GM12878 (cell line): ENCODE measurements around the gene CDC37. TPM values are rescaled to one million over a fixed set of nuclear protein-coding genes. Genes with fewer than 3 reads are reported as not detected.
A peak's percentile ranks its signal among the peaks of the same experiment; 100 is the strongest.

Experiments used
- ATAC-seq: fragments of 200-7000 bp; cut with Tn5 transposase; 3 replicates; pipeline ENCODE4 v1.9.1; 2020; ENCODE audit warnings: mild to moderate bottlenecking, moderate library complexity
- BruUV-seq: library from RNA; stranded (reverse); fragments of 400-500 nt; replicated peaks from 2 replicates; lab custom pipeline; 2021; lab: Mats Ljungman, UMichigan
- CTCF ChIA-PET: fragments of 300-600 bp; sonication (Branson Sonifier 250); formaldehyde crosslinking; extraction: SDS; loops from one replicate; lab custom pipeline; 2021; ENCODE audit warnings: inconsistent platforms; lab: Yijun Ruan, JAX
- POLR2A ChIA-PET: fragments of 350-600 bp; formaldehyde crosslinking; extraction: SDS; loops from one replicate; lab custom pipeline; 2021; ENCODE audit warnings: inconsistent platforms; lab: Charles Lee
- RAD21 ChIA-PET: fragments of 300-600 bp; sonication (Branson Sonifier 250); formaldehyde crosslinking; loops from one replicate; lab custom pipeline; 2023; ENCODE audit warnings: antibody characterized with exemption; ENCODE audit not compliant: unreplicated experiment; lab: Charles Lee
- SMC1A ChIA-PET: fragments of 300-600 bp; sonication (Branson Sonifier 250); formaldehyde crosslinking; loops from one replicate; lab custom pipeline; 2023; ENCODE audit not compliant: unreplicated experiment, uncharacterized antibody; lab: Charles Lee
- DNase-seq: peaks from one replicate; pipeline ENCODE4 v3.0.0-alpha.2; 2011; ENCODE audit warnings: low read depth, low spot score
- FAIRE-seq: peaks from 3 replicates; lab custom pipeline; 2011; peaks lifted over from hg19 to GRCh38; lab: Jason Lieb, UNC
- H2AFZ ChIP-seq: 2 replicates; pipeline ENCODE4 v1.6.0; 2011; ENCODE audit warnings: low read depth, low read length, control low read depth; ENCODE audit not compliant: control insufficient read depth
- H3K27ac ChIP-seq: 2 replicates; pipeline ENCODE4 v1.5.1; 2011; ENCODE audit warnings: control low read depth; ENCODE audit not compliant: control insufficient read depth, insufficient read depth
- H3K27me3 ChIP-seq, 2 experiments: replicated peaks in 1 of 2; 2 replicates each; pipeline versions ENCODE4 v1.6.0 to v1.6.1; 2011; ENCODE audit warnings: low read length in 1 of 2; ENCODE audit not compliant: control insufficient read depth in 2 of 2, insufficient read depth in 2 of 2
- H3K36me3 ChIP-seq, 2 experiments: 2 replicates each; pipeline ENCODE4 v1.5.1; 2011; ENCODE audit warnings: low read length in 1 of 2; ENCODE audit not compliant: control insufficient read depth in 2 of 2, insufficient read depth in 2 of 2
- H3K4me1 ChIP-seq: 2 replicates; pipeline ENCODE4 v1.6.1; 2011; ENCODE audit warnings: mild to moderate bottlenecking, low read length, moderate library complexity, mixed read lengths; ENCODE audit not compliant: control insufficient read depth, insufficient read depth
- H3K4me2 ChIP-seq: 2 replicates; pipeline ENCODE4 v1.6.0; 2011; ENCODE audit warnings: control low read depth; ENCODE audit not compliant: control insufficient read depth, insufficient read depth
- H3K4me3 ChIP-seq: fragments of 200-600 bp; sonication (generic); 2 replicates; pipeline ENCODE4 v1.5.1; 2016
- H3K79me2 ChIP-seq: 2 replicates; pipeline ENCODE4 v1.6.0; 2011; ENCODE audit warnings: low read length; ENCODE audit not compliant: control insufficient read depth, insufficient read depth
- H3K9ac ChIP-seq: 2 replicates; pipeline ENCODE4 v1.8.0; 2011; ENCODE audit warnings: low read length, control low read depth, mixed read lengths; ENCODE audit not compliant: control insufficient read depth, insufficient read depth
- H3K9me3 ChIP-seq: replicated peaks from 3 replicates; pipeline ENCODE4 v1.5.1; 2011; ENCODE audit warnings: mild to moderate bottlenecking, low read length; ENCODE audit not compliant: control insufficient read depth, insufficient read depth
- H4K20me1 ChIP-seq: 2 replicates; pipeline ENCODE4 v1.6.0; 2011; ENCODE audit not compliant: control insufficient read depth, insufficient read depth
- BCL3 ChIP-seq: IDR thresholded peaks from 2 replicates; pipeline ENCODE4 v1.6.1; 2011; ENCODE audit warnings: borderline replicate concordance, low read depth, mild to moderate bottlenecking, moderate library complexity, low read length; ENCODE audit not compliant: insufficient read depth, poor library complexity, severe bottlenecking
- ETV6 ChIP-seq, 2 experiments: fragments of 450-650 bp in 1 of 2; IDR thresholded peaks in 1 of 2; conservative IDR thresholded peaks in 1 of 2; 2 replicates each; pipeline ENCODE4 v1.6.1; 2014; ENCODE audit warnings: antibody characterized with exemption in 1 of 2, borderline replicate concordance in 1 of 2, low read depth in 1 of 2, mild to moderate bottlenecking in 1 of 2, moderate library complexity in 1 of 2
- FOXM1 ChIP-seq: IDR thresholded peaks from 2 replicates; pipeline ENCODE4 v1.6.1; 2012; ENCODE audit warnings: low read depth, mild to moderate bottlenecking, inconsistent platforms, low read length, moderate library complexity
- TAF1 ChIP-seq: IDR thresholded peaks from 2 replicates; pipeline ENCODE4 v1.6.1; 2011; ENCODE audit warnings: mild to moderate bottlenecking, low read depth, low read length, borderline replicate concordance
- TARDBP ChIP-seq: IDR thresholded peaks from 2 replicates; pipeline ENCODE4 v1.6.1; 2016; ENCODE audit warnings: borderline replicate concordance
- WGBS: methylation state at CpG from one replicate; pipeline ENCODE4 v1.1.6; 2016; ENCODE audit warnings: low lambda C conversion rate; ENCODE audit not compliant: insufficient replicate concordance, insufficient coverage; ENCODE audit errors: missing lambda C conversion rate; 5-methylcytosine and 5-hydroxymethylcytosine counted together
- in situ Hi-C: fragments of 300-500 bp; cut with MboI; formaldehyde crosslinking; loops from 9 replicates; pipeline ENCODE4 v1.14.3; 2018; ENCODE audit warnings: mixed read lengths
- intact Hi-C: fragments of 100-400 bp; cut with micrococcal nuclease; formaldehyde crosslinking; loops from one replicate; pipeline ENCODE4 v1.14.2; 2022; ENCODE audit not compliant: unreplicated experiment
- polyA plus RNA-seq, 11 experiments: library from polyadenylated mRNA; depleted of rRNA in 4 of 11; unstranded in 6 of 11; stranded (reverse) in 5 of 11; fragments of >200 nt; fragmentation: Nextera tagmentation in 4 of 11; fragmentation: Illumina TruSeq in 1 of 11; extraction: Ambion mirVana in 4 of 11; extraction: Trizol in 1 of 11; gene quantifications; 1 replicate in 1 of 11; 2 replicates in 10 of 11; pipeline versions ENCODE4 v1.2.1 to v1.2.3, GENCODE V29; 2011 to 2016; ENCODE audit warnings: inconsistent platforms in 2 of 11, missing spikeins in 2 of 11, low read depth in 1 of 11
- total RNA-seq, 4 experiments: library from RNA; depleted of rRNA in 3 of 4; stranded (reverse); fragments of >200 nt in 3 of 4; fragmentation: Illumina TruSeq in 1 of 4; extraction: Trizol in 1 of 4; gene quantifications; 2 replicates each; pipeline versions ENCODE4 v1.2.1 to v1.2.3, GENCODE V29; 2013 to 2021
- TF ChIP-seq, protein P1 (sequence below): fragments of 450-650 bp; IDR thresholded peaks from 2 replicates; pipeline ENCODE4 v1.6.1; 2017; ENCODE audit warnings: low read depth, mild to moderate bottlenecking, moderate library complexity

The CDC37 gene
- total and polyA plus RNA-seq, 10 of the 15 experiments (the other 5 are each of a cell fraction or from before 2014, with no cell fraction given), result 4.7 to 265 (median 176) TPM

DNA sequence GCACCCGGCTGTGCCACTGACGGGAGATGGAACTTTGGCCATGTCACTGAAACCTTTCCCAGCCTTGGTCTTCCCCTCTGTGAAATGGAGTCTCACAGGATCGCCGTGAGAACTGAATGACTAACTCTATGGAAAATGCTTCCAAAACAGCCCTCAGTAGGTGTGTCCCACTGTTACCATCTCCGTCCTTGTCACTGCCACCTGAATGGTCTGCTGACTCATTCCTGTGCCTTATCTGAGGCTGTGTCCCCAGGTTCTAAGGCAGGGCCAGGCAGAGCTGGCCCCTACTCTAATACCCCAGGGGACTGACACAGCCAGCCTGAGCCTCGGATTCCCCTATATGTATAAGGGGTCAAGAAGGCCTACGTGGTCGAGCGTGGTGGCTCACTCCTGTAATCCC lies 4.5 kb downstream of the CDC37 start:
- DNase-seq, result no peak
- H2AFZ ChIP-seq, result no peak overlapping the region
- no TSS peak for BruUV-seq
- in situ Hi-C loops, result no loop called here
- peak; percentile 44 for FAIRE-seq
- 83% methylated on average over 9 of the region's 9 CpGs for WGBS
- no peak for ATAC-seq
- peaks cover 15% of the 10 kb centered on the region for H3K4me1 ChIP-seq
- peaks cover 50% of the 10 kb centered on the region for H3K79me2 ChIP-seq
- H3K4me2 ChIP-seq, result no peak overlapping the region
- H3K36me3 ChIP-seq, result peaks cover 4 to 15% of the 10 kb centered on the region in 2 experiments
- H3K27me3 ChIP-seq, result no peaks in the 10 kb centered on the region
- intact Hi-C loops, result no loop called here
- H3K27ac ChIP-seq, result no peak overlapping the region
- no peaks in the 10 kb centered on the region for H3K9me3 ChIP-seq
- H4K20me1 ChIP-seq, result 0 out of 2 replicates have a peak, but pooled peaks cover 3% of the 10 kb centered on the region
- TF ChIP-seq BCL3 (no peak), FOXM1 (no peak), TARDBP (no peak), TAF1 (no peak), ETV6 (conservative IDR thresholded peaks at IDR 0.05 in 1 of 2, IDR thresholded peaks at IDR 0.05 in 1 of 2; ENCODE audit: borderline replicate concordance in 1 of 2, low read depth in 1 of 2) (no peak)
- TF ChIP-seq, protein P1, sequence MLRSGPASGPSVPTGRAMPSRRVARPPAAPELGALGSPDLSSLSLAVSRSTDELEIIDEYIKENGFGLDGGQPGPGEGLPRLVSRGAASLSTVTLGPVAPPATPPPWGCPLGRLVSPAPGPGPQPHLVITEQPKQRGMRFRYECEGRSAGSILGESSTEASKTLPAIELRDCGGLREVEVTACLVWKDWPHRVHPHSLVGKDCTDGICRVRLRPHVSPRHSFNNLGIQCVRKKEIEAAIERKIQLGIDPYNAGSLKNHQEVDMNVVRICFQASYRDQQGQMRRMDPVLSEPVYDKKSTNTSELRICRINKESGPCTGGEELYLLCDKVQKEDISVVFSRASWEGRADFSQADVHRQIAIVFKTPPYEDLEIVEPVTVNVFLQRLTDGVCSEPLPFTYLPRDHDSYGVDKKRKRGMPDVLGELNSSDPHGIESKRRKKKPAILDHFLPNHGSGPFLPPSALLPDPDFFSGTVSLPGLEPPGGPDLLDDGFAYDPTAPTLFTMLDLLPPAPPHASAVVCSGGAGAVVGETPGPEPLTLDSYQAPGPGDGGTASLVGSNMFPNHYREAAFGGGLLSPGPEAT, result no peak
- ChIA-PET CTCF (interaction anchor here (3.0 to 28.5 kb wide), 4 partner anchors 7 to 139 kb away, joined by 17 to 1053 read pairs (median 18); partner anchors contain the start of genes ICAM1 and PDE4A), SMC1A (interaction anchor here (1.9 kb wide), 1 partner anchor 19 kb away, joined by 6 read pairs; no protein-coding TSS in a partner anchor), RAD21 (interaction anchor here (1.0 to 1.2 kb wide), 2 partner anchors 129 to 183 kb away, joined by 3 to 6 read pairs; no protein-coding TSS in a partner anchor), POLR2A (interaction anchor here (0.6 to 1.1 kb wide), 2 partner anchors 127 to 179 kb away, joined by 3 to 4 read pairs; no protein-coding TSS in a partner anchor)
- H3K4me3 ChIP-seq, result no peak overlapping the region
- no peak overlapping the region for H3K9ac ChIP-seq
